HepG2 (cell line): Measurements from ENCODE around the gene UBAC2. TPM values are rescaled to one million over a fixed set of nuclear protein-coding genes. Genes with fewer than 3 reads are reported as not detected.

Source experiments
- ATAC-seq: fragments of 200-7000 bp; cut with Tn5 transposase; 3 replicates; pipeline ENCODE4 v1.9.1; 2020; ENCODE audit warnings: mild to moderate bottlenecking, moderate library complexity
- BruUV-seq: library from RNA; stranded (reverse); fragments of 400-500 nt; replicated peaks from 2 replicates; lab custom pipeline; 2021; lab: Mats Ljungman, UMichigan
- CTCF ChIA-PET: fragments of 300-600 bp; formaldehyde crosslinking; extraction: SDS; loops from one replicate; lab custom pipeline; 2021; ENCODE audit warnings: low total read pairs, inconsistent platforms, low intra/inter-chr PET ratio; lab: Yijun Ruan, JAX
- POLR2A ChIA-PET: fragments of 350-600 bp; sonication (Branson Sonifier 250); formaldehyde crosslinking; loops from one replicate; lab custom pipeline; 2020; ENCODE audit warnings: antibody characterized with exemption, inconsistent platforms; lab: Yijun Ruan, JAX
- DNase-seq: peaks from one replicate; pipeline ENCODE4 v3.0.0-alpha.2; 2015; ENCODE audit warnings: low spot score
- FAIRE-seq: peaks from 3 replicates; lab custom pipeline; 2011; peaks lifted over from hg19 to GRCh38; lab: Jason Lieb, UNC
- H2AFZ ChIP-seq: one replicate; pipeline ENCODE4 v1.6.1; 2011; ENCODE audit warnings: low read length, inconsistent platforms
- H3K27ac ChIP-seq: fragments of 300-600 bp; 3 replicates; pipeline ENCODE4 v1.8.0; 2011; ENCODE audit warnings: mixed run types, mild to moderate bottlenecking, mixed read lengths, low read length, inconsistent platforms; ENCODE audit not compliant: insufficient read depth; ENCODE audit errors: extremely low read length
- H3K27me3 ChIP-seq, 2 experiments: fragments of 200-600 bp in 1 of 2; 2 replicates in 1 of 2; 3 replicates in 1 of 2; pipeline versions ENCODE4 v1.6.0 to v1.8.0; 2011; ENCODE audit warnings: low read length in 2 of 2, mild to moderate bottlenecking in 2 of 2, moderate library complexity in 2 of 2, inconsistent platforms in 1 of 2; ENCODE audit not compliant: insufficient read depth in 2 of 2, control insufficient read depth in 1 of 2
- H3K36me3 ChIP-seq, 2 experiments: fragments of 200-600 bp in 1 of 2; replicated peaks in 1 of 2; 2 replicates in 1 of 2; 3 replicates in 1 of 2; pipeline versions ENCODE4 v1.5.1 to v1.8.0; 2011; ENCODE audit warnings: low read length in 2 of 2, inconsistent platforms in 1 of 2; ENCODE audit not compliant: insufficient read depth in 2 of 2, control insufficient read depth in 1 of 2
- H3K4me1 ChIP-seq: 2 replicates; pipeline ENCODE4 v1.5.1; 2012; ENCODE audit warnings: low read length, inconsistent platforms; ENCODE audit not compliant: insufficient read depth
- H3K4me2 ChIP-seq: 2 replicates; pipeline ENCODE4 v1.6.0; 2011; ENCODE audit warnings: low read depth, low read length, inconsistent platforms
- H3K4me3 ChIP-seq, 3 experiments: fragments of 200-600 bp in 1 of 3; sonication (generic), shearing (Covaris generic) in 1 of 3; replicated peaks in 1 of 3; 2 replicates each; pipeline ENCODE4 v1.5.1; 2011 to 2016; ENCODE audit warnings: low read length in 3 of 3, inconsistent platforms in 2 of 3, low read depth in 2 of 3, mild to moderate bottlenecking in 2 of 3, control low read depth in 1 of 3, mixed read lengths in 1 of 3; ENCODE audit not compliant: insufficient read depth in 1 of 3
- H3K79me2 ChIP-seq: one replicate; pipeline ENCODE4 v1.6.1; 2011; ENCODE audit warnings: low read length, inconsistent platforms; ENCODE audit not compliant: insufficient read depth
- H3K9ac ChIP-seq: 2 replicates; pipeline ENCODE4 v1.6.0; 2011; ENCODE audit warnings: mild to moderate bottlenecking, low read depth, low read length, inconsistent platforms; ENCODE audit not compliant: insufficient read depth
- H3K9me3 ChIP-seq: 2 replicates; pipeline ENCODE4 v1.5.1; 2012; ENCODE audit warnings: mild to moderate bottlenecking, low read length
- H4K20me1 ChIP-seq: 2 replicates; pipeline ENCODE4 v1.6.0; 2011; ENCODE audit warnings: inconsistent platforms, mild to moderate bottlenecking, low read length, moderate library complexity; ENCODE audit not compliant: insufficient read depth
- KIAA2018 ChIP-seq: sonication (generic); formaldehyde crosslinking; IDR thresholded peaks from 2 replicates; pipeline ENCODE4 v1.5.0; 2020; ENCODE audit warnings: mild to moderate bottlenecking, missing genetic modification reagents, borderline replicate concordance
- ONECUT2 ChIP-seq: sonication (generic); formaldehyde crosslinking; IDR thresholded peaks from 2 replicates; pipeline ENCODE4 v1.4.0; 2020; ENCODE audit warnings: missing genetic modification reagents
- PRDM4 ChIP-seq: sonication (generic); formaldehyde crosslinking; IDR thresholded peaks from 2 replicates; pipeline ENCODE4 v1.9.0; 2021; ENCODE audit warnings: missing genetic modification reagents, borderline replicate concordance
- TGIF2 ChIP-seq: IDR thresholded peaks from 2 replicates; pipeline ENCODE4 v1.6.1; 2016; ENCODE audit warnings: control low read depth, missing compliant biosample characterization
- ZNF552 ChIP-seq: sonication (generic); formaldehyde crosslinking; IDR thresholded peaks from 2 replicates; pipeline ENCODE4 v1.9.0; 2022; ENCODE audit warnings: missing genetic modification reagents, mild to moderate bottlenecking, borderline replicate concordance
- ZNF749 ChIP-seq: sonication (generic); formaldehyde crosslinking; IDR thresholded peaks from 2 replicates; pipeline ENCODE4 v1.8.0; 2022; ENCODE audit warnings: mild to moderate bottlenecking, missing genetic modification reagents, moderate library complexity, borderline replicate concordance
- ZNF891 ChIP-seq: sonication (generic); formaldehyde crosslinking; IDR thresholded peaks from 2 replicates; pipeline ENCODE4 v1.5.0; 2020; ENCODE audit warnings: mild to moderate bottlenecking, missing genetic modification reagents
- ZSCAN9 ChIP-seq: IDR thresholded peaks from 2 replicates; pipeline ENCODE4 v1.6.1; 2016; ENCODE audit warnings: borderline replicate concordance
- WGBS: methylation state at CpG from one replicate; pipeline ENCODE4 v1.1.6; 2017; ENCODE audit warnings: low lambda C conversion rate; 5-methylcytosine and 5-hydroxymethylcytosine counted together
- in situ Hi-C: cut with HindIII; loops from 2 replicates; pipeline ENCODE4 v1.10.0; 2017; ENCODE audit warnings: low pct_unique_long_range_greater_than_20kb; ENCODE audit not compliant: extremely low pct_ligation_motif_present
- intact Hi-C: fragments of 100-400 bp; cut with micrococcal nuclease; formaldehyde crosslinking; loops from one replicate; pipeline ENCODE4 v1.10.0; 2022; ENCODE audit not compliant: unreplicated experiment
- polyA plus RNA-seq, 8 experiments: library from polyadenylated mRNA; depleted of rRNA in 3 of 8; stranded (reverse) in 7 of 8; unstranded in 1 of 8; fragments of >200 nt; fragmentation: Illumina TruSeq in 4 of 8; extraction: Trizol in 4 of 8; gene quantifications; 2 replicates each; pipeline versions ENCODE4 v1.2.1 to v1.2.3, GENCODE V29; 2011 to 2016; ENCODE audit warnings: low read depth in 4 of 8, missing spikeins in 1 of 8, mixed read lengths in 1 of 8; ENCODE audit not compliant: insufficient read depth in 1 of 8
- total RNA-seq, 5 experiments: library from RNA; depleted of rRNA; stranded (reverse); fragments of >200 nt; fragmentation: Illumina TruSeq; extraction: Trizol; gene quantifications; 2 replicates each; pipeline ENCODE4 v1.2.3, GENCODE V29; 2016; ENCODE audit warnings: low read depth in 1 of 5

Gene UBAC2
- total and polyA plus RNA-seq, 2 of the 13 experiments (the other 11 are each of a cell fraction or from before 2014, with no cell fraction given), result 61.3 to 80.8 TPM

GRCh38 chr13:99378985-99379733 lies 178.5 kb downstream of the UBAC2 start:
- no TSS peak for BruUV-seq
- TF ChIP-seq TGIF2 (CRISPR knock-in tag) (no peak), ZNF891 (CRISPR knock-in tag) (no peak), ZNF552 (CRISPR knock-in tag) (no peak), PRDM4 (no peak), ZSCAN9 (CRISPR knock-in tag) (no peak), KIAA2018 (no peak), ONECUT2 (CRISPR knock-in tag) (no peak), ZNF749 (CRISPR knock-in tag) (no peak)

More at GRCh38 chr13:99378985-99379733, 178.5 kb downstream of the UBAC2 start:
- in situ Hi-C loops, result no loop called here
- intact Hi-C loops, result no loop called here
- H3K79me2 ChIP-seq, result no peaks in the 10 kb centered on the region
- FAIRE-seq, result no peak
- ATAC-seq, result no peak
- no peak overlapping the region for H3K27ac ChIP-seq
- H4K20me1 ChIP-seq, result no peaks in the 10 kb centered on the region
- H3K9ac ChIP-seq, result no peak overlapping the region
- no peaks in the 10 kb centered on the region for H3K9me3 ChIP-seq
- POLR2A ChIA-PET, result no interaction called here
- WGBS, result 96% methylated on average over 3 of the region's 3 CpGs
- no peak overlapping the region for H3K4me3 ChIP-seq
- no peak overlapping the region for H2AFZ ChIP-seq
- H3K4me2 ChIP-seq, result no peak overlapping the region
- peaks cover 0 to 12% of the 10 kb centered on the region in 2 experiments; a peak in 3 of 5 replicates for H3K36me3 ChIP-seq
- DNase-seq, result no peak
- H3K4me1 ChIP-seq, result no peaks in the 10 kb centered on the region
- CTCF ChIA-PET, result no interaction called here
- H3K27me3 ChIP-seq, result no peaks in the 10 kb centered on the region
